Endometrium (tissue), 2 donors: Measurements from ENCODE around the gene RBM14.
A peak's percentile ranks its signal among the peaks of the same experiment; 100 is the strongest.
"Not testable (repeated sequence)": the region's sequence is repeated elsewhere in the genome, so short reads cannot be mapped to it uniquely, and the experiment has no call there.

ENCODE experiments used
- FAIRE-seq: peaks from 2 replicates; lab custom pipeline; 2012; peaks lifted over from hg19 to GRCh38; lab: Jason Lieb, UNC
- donor health status: control.
- donor health status: control.

Gene RBM14

DNA sequence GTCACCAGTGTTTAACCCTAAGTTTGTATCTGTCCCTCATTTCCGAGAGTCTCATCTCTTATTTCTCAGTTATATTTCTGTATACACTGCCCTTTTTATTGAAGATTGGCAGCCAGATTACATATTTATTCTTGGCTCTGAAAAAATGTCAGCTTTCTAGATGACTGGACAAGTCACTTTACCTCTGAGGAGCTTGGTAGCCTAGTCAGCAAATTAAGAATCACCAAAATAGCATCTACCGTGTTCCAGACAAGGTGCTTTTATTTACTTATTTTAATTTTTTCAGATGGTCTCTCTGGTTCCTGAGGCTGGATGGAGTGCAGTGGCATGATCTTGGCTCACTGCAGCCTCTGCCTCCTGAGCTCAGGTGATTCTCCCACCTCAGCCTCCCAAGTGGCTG lies 16.5 kb downstream of the RBM14 start:
- no peak for FAIRE-seq

DNA sequence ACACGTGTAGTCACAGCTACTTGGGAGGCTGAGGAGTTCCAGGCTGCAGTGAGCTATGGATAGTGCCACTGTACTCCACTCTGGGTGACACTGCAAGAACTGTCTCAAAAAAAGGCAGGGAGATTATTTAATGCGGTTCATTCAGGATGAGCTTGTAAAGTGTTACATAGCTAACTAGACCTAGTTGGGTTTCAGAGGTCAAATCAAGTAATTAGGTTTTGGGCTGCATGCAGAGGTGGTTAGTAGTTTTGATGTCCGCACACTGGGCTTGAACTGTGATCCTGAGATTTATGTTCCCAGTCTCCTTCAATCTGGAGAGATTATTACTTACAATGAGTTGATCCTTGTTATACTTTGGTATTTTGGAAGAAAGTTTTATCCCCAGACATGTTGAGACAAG lies 20.0 kb downstream of the RBM14 start:
- FAIRE-seq, result no peak

DNA sequence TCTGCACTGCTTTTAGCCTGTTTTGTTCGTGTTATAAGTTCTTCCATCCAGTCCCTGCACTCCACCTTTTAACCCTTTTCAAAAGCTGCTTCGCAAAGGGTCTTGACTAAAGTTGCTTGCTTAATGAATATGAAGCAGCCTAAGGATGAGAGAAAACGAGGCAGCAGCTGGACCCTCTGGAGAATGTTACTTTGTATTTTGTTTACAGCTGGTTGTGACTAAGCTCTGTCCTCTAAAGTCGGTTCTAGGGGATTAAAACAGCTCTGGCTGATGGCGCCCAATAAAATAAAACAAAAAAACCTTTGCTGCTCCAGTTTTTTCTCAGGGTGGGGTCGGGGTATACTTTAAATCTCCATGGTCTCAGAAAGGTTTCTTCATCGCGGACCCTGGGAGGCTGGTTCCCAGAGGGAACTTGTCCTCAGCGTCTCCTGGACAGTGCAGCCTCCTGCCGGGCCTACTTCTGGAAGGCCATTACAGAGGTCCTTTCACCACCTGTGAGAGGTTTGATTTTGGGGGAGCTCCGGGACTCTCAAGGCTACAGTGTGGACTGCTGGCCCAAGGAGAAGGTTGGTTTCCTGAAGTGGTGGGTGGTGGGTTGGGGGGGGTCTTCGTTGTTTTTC lies 21.2 kb downstream of the RBM14 start:
- FAIRE-seq, result no peak

GRCh38 chr11:66638177-66639065 lies 22.0 kb downstream of the RBM14 start, which contains the start of gene RBM4:
TSS of gene RBM4 (plus strand) at chr11:66638703. CDS start at chr11:66639712, 1,009 bp downstream.
- FAIRE-seq, result peak; percentile 93

DNA sequence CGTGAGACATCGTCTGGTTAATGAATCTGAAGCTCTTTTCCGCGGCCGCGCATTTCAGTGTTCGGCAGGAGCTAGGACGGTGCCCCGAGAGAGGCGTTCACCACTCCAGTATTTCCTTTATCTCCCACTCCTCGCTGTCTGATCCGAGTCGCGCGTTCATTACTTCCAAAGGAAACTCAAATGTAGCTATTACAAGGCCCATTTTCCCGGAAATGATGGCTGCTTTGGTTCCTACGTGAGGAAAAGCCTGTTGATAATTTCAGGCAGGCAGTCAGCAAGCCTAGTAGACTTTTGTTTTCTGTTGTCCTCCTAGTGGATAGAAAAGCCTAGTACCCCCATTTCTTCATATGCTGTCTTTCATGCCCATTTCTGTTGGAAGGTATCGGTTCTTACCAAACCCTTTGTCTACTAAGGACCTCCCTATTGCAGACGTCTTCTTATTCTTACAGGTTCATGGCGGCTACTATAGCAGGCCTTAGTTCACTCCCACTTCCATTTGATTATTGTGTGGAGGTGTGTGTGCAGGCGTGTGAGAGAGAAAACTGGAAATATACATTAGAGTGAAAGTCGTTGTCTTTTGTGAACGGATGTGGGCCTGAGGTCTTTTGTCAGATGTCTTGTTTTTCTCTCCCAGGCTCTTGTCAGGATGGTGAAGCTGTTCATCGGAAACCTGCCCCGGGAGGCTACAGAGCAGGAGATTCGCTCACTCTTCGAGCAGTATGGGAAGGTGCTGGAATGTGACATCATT lies 22.8 kb downstream of the RBM14 start:
- no peak for FAIRE-seq

- not testable (repeated sequence) for FAIRE-seq
These were observed 23.4 kb downstream of the RBM14 start for GRCh38 chr11:66639814-66640340.

- FAIRE-seq, result no peak
These were observed 25.4 kb downstream of the RBM14 start for GRCh38 chr11:66641834-66642233.

DNA sequence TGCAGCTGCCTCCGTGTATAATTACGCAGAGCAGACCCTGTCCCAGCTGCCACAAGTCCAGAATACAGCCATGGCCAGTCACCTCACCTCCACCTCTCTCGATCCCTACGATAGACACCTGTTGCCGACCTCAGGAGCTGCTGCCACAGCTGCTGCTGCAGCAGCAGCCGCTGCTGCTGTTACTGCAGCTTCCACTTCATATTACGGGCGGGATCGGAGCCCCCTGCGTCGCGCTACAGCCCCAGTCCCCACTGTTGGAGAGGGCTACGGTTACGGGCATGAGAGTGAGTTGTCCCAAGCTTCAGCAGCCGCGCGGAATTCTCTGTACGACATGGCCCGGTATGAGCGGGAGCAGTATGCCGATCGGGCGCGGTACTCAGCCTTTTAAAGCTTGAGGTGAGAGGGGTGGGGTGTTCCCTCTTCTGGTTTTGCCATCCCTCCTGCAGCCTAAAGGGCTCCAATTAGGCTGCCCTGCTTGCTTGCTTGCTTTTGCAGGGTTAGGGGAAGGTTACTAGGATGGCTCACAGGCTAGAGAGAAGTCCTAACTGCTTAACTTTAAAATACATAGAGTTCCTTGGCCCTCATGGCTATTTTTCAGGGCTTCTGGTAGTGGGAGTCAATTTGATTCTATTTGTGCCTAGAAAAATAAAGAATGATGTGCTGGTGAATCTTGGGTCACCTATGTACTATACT lies 27.5 kb downstream of the RBM14 start:
- FAIRE-seq, result no peak

DNA sequence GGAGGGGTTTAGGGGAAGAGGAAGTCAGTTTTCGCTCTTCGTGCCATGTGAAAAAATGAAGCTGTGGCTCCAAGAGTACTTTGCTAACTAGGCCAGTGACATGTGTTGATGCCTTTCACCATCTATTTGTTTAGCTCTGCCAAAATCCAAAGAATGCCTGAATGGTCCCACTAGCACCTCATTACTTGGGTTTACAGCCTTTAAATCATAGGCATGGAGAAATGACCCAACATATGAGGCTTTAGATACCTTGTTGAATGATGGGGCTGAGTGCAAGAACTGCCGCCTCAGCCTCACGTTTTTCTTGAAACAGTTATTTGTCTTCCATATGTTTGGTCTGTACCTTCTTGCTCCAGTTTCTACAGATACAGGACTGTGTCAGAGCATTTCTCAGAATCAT lies 30.4 kb downstream of the RBM14 start:
- no peak for FAIRE-seq

- no peak for FAIRE-seq
These were observed 33.5 kb downstream of the RBM14 start for GRCh38 chr11:66649903-66650302.

GRCh38 chr11:66651016-66651415 lies 34.6 kb downstream of the RBM14 start:
- FAIRE-seq, result no peak

GRCh38 chr11:66652651-66653050 lies 36.2 kb downstream of the RBM14 start:
- FAIRE-seq, result no peak

DNA sequence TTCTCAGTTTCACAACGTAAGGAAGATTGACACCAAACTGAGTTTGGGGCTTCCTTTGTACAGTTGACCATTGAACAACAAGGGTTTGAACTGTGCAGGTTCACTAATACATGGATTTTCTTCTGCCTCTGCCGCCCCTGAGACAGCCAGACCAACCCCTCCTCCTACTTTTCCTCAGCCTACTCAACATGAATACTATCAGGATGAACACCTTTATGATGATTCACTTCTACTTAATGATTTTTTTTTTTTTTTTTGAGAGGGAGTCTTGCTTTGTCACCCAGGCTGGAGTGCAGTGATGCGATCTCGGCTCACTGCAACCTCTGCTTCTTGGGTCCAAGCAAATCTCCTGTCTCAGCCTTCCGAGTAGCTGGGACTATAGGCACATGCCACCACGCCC lies 36.7 kb downstream of the RBM14 start:
- no peak for FAIRE-seq

GRCh38 chr11:66659763-66660162 lies 43.3 kb downstream of the RBM14 start:
- FAIRE-seq, result no peak

- FAIRE-seq, result no peak
These were observed 47.4 kb downstream of the RBM14 start for GRCh38 chr11:66663741-66664296.

GRCh38 chr11:66665369-66665768 lies 48.9 kb downstream of the RBM14 start:
- FAIRE-seq, result no peak

- FAIRE-seq, result no peak
These were observed 54.4 kb downstream of the RBM14 start for GRCh38 chr11:66670816-66671215.

- no peak for FAIRE-seq
These were observed 58.7 kb downstream of the RBM14 start for GRCh38 chr11:66674964-66675602.

- FAIRE-seq, result no peak
These were observed 60.0 kb downstream of the RBM14 start for GRCh38 chr11:66676282-66676919.
